CD4-positive, alpha-beta T cell (primary cell): Measurements from ENCODE around the gene TAPBP. TPM values are rescaled to one million over a fixed set of nuclear protein-coding genes. Genes with fewer than 3 reads are reported as not detected.

Source experiments
- ATAC-seq: fragments of 200-7000 bp; cut with Tn5 transposase; one replicate; pipeline ENCODE4 v1.10.0; 2022; ENCODE audit warnings: mild to moderate bottlenecking; ENCODE audit not compliant: poor library complexity
- CTCF ChIA-PET: fragments of 350-600 bp; sonication (Branson Sonifier 250); formaldehyde crosslinking; loops from one replicate; lab custom pipeline; 2021; ENCODE audit warnings: antibody characterized with exemption, inconsistent platforms; lab: Charles Lee
- POLR2A ChIA-PET: fragments of 350-600 bp; sonication (Branson Sonifier 250); formaldehyde crosslinking; loops from one replicate; lab custom pipeline; 2021; ENCODE audit warnings: antibody characterized with exemption, inconsistent platforms; lab: Charles Lee
- DNase-seq, 14 experiments: peaks; one replicate each; pipeline ENCODE4 v3.0.0-alpha.2; 2013 to 2020; ENCODE audit warnings: mixed read lengths in 2 of 14
- H3K27ac ChIP-seq, 2 donors: one replicate each; pipeline versions ENCODE4 v1.5.1 to v1.7.0; 2013; ENCODE audit warnings: low read length in 2 of 2, low read depth in 1 of 2, mild to moderate bottlenecking in 1 of 2
- H3K27me3 ChIP-seq, 2 experiments: 1 replicate in 1 of 2; 2 replicates in 1 of 2; pipeline versions ENCODE4 v1.6.1 to v1.7.0; 2013; ENCODE audit warnings: low read length in 2 of 2, control low read depth in 1 of 2, mild to moderate bottlenecking in 1 of 2, moderate library complexity in 1 of 2; ENCODE audit not compliant: insufficient read depth in 2 of 2, control insufficient read depth in 1 of 2
- H3K36me3 ChIP-seq: one replicate; pipeline ENCODE4 v1.6.1; 2013; ENCODE audit warnings: low read length, control low read depth; ENCODE audit not compliant: insufficient read depth
- H3K4me1 ChIP-seq: one replicate; pipeline ENCODE4 v1.6.1; 2013; ENCODE audit warnings: low read length, control low read depth; ENCODE audit not compliant: insufficient read depth
- H3K4me3 ChIP-seq: one replicate; pipeline ENCODE4 v1.5.1; 2013; ENCODE audit warnings: mild to moderate bottlenecking, low read length, moderate library complexity
- H3K9me3 ChIP-seq, 2 experiments: 1 replicate in 1 of 2; 2 replicates in 1 of 2; pipeline versions ENCODE4 v1.6.1 to v1.7.0; 2013; ENCODE audit warnings: low read length in 2 of 2, mild to moderate bottlenecking in 2 of 2, control low read depth in 1 of 2, moderate library complexity in 1 of 2; ENCODE audit not compliant: control insufficient read depth in 1 of 2, insufficient read depth in 1 of 2
- H3K27ac Mint-ChIP-seq: one replicate; pipeline ENCODE4 v1.8.0; 2020; ENCODE audit warnings: mixed read lengths
- H3K27me3 Mint-ChIP-seq: one replicate; pipeline ENCODE4 v1.8.0; 2021; ENCODE audit warnings: mixed read lengths
- H3K36me3 Mint-ChIP-seq: one replicate; pipeline ENCODE4 v1.8.0; 2021; ENCODE audit warnings: low read depth, mixed read lengths
- H3K4me1 Mint-ChIP-seq: one replicate; pipeline ENCODE4 v1.8.0; 2021; ENCODE audit warnings: low read depth, mixed read lengths
- H3K4me3 Mint-ChIP-seq: one replicate; pipeline ENCODE4 v1.8.0; 2020; ENCODE audit warnings: mild to moderate bottlenecking, mixed read lengths
- H3K9me3 Mint-ChIP-seq: one replicate; pipeline ENCODE4 v1.8.0; 2020; ENCODE audit warnings: mixed read lengths
- intact Hi-C, 2 experiments: fragments of 100-400 bp; cut with DNase I in 1 of 2; cut with micrococcal nuclease in 1 of 2; formaldehyde crosslinking; loops; one replicate each; pipeline versions ENCODE4 v1.15.1 to v1.9.0; 2023 to 2025; cut with DNase I, micrococcal nuclease
- total RNA-seq, 174 experiments: library from RNA in 2 of 174; stranded (reverse) in 2 of 174; gene quantifications; one replicate each; pipeline ENCODE4 v1.2.3 and lab custom pipeline; 2021 to 2026
- TF ChIP-seq, protein P1 (sequence below): fragments of 200-600 bp; IDR thresholded peaks from one replicate; pipeline ENCODE4 v1.8.0; 2022; ENCODE audit warnings: antibody characterized with exemption, mild to moderate bottlenecking

Gene TAPBP
- total RNA-seq, 2 experiments from 2014 or later: 203 to 206 TPM

DNA sequence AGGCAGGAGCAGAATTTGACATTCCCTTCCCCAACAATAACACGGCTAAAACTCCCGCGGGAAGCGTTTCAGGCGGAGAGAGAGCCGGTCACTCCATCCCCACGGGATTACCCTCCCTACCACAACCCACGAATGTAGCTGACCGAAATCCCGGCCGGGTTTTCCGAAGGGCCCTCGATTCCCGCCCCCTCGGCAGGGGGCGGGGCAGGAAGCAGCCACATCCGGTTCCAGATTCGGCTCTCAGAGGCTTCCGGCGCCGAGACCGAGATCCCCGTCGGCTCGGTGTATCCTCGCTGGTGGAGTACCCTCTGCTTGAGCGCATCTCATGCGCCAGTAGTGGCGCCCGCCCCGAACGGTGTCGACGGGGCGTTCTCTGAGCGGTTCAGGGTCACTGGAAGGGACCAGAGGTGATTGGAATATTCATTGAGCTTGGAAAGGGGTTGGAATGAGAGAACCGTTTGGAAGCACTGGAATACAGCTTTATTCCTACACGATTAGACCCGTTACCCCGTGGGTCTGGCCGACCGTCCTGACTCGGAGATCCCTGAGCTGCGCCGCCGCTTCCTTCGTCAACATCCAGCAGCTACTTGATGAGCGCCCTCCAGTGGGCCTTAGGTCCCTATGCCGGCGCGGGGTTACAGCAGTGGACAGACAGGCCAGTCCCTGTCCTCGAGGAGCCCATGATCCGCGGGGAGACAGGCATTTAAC, 14.5 kb downstream of the TAPBP start:
- no peaks in the 10 kb centered on the region for H3K27me3 ChIP-seq
- CTCF ChIA-PET: interaction anchor here (0.6 to 3.1 kb wide), 14 partner anchors 10 to 138 kb away, joined by 3 to 22 read pairs (median 4); partner anchors contain the start of genes B3GALT4, RPS18, TAPBP and VPS52
- no peaks in the 10 kb centered on the region for H3K9me3 ChIP-seq
- Mint-ChIP-seq H3K4me1 (peaks cover 32% of the 10 kb centered on the region), H3K27ac (peak overlapping the region; percentile 99), H3K4me3 (peak overlapping the region; percentile 98), H3K27me3 (no peaks in the 10 kb centered on the region), H3K36me3 (peaks cover 72% of the 10 kb centered on the region), H3K9me3 (no peaks in the 10 kb centered on the region)
- peaks cover 56% of the 10 kb centered on the region for H3K36me3 ChIP-seq
- H3K27ac ChIP-seq: peak overlapping the region; percentile 90 to 96
- TF ChIP-seq, protein P1, sequence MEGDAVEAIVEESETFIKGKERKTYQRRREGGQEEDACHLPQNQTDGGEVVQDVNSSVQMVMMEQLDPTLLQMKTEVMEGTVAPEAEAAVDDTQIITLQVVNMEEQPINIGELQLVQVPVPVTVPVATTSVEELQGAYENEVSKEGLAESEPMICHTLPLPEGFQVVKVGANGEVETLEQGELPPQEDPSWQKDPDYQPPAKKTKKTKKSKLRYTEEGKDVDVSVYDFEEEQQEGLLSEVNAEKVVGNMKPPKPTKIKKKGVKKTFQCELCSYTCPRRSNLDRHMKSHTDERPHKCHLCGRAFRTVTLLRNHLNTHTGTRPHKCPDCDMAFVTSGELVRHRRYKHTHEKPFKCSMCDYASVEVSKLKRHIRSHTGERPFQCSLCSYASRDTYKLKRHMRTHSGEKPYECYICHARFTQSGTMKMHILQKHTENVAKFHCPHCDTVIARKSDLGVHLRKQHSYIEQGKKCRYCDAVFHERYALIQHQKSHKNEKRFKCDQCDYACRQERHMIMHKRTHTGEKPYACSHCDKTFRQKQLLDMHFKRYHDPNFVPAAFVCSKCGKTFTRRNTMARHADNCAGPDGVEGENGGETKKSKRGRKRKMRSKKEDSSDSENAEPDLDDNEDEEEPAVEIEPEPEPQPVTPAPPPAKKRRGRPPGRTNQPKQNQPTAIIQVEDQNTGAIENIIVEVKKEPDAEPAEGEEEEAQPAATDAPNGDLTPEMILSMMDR: peak; percentile 74
- ATAC-seq: peak; percentile 84
- H3K4me1 ChIP-seq: peaks cover 34% of the 10 kb centered on the region
- POLR2A ChIA-PET: interaction anchor here (0.5 to 7.5 kb wide), 19 partner anchors 9 to 1104 kb away, joined by 3 to 88 read pairs (median 8); partner anchors contain the start of genes B3GALT4, CUTA, PFDN6 and PHF1
- peak overlapping the region; percentile 91 for H3K4me3 ChIP-seq
- DNase-seq: peak; percentile 89 to 97 (median 92)
- intact Hi-C loops: loop anchor here (1.0 to 10.0 kb wide), 8 partner anchors 10 to 1435 kb away; partner anchors contain the start of genes B3GALT4 (in 1 of the 2), NEU1 (in 1 of the 2), PFDN6 (in 1 of the 2) and RXRB (in 1 of the 2)

DNA sequence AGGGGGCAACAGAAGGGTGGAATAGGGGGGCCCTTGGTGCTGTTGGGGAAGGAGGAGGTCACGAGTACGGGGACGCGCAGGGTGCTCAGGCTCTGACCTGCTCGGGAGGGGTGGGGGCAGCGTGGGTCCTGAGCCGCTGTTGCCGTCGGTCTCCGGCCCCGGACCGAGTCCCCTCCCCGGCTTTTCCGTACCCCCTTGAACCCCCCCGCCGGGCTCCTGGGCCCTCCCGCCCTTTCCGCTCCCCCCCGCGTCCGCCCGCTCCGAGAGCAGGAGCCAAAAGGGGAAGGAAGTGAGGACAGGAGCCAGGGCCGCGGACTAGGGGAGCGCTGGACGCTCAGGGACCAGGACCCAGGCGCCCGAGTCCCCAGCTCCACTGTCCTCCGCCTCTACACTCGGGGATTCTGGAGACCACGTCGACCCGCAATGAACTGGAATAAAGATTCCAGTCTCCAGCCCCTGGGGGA, 15.1 kb downstream of the TAPBP start, which contains the start of gene RGL2:
Gene RGL2 (minus strand): TSS at position 170 of the 464 bp plus-strand sequence. CDS start 332 bp downstream, outside the sequence.
- Mint-ChIP-seq H3K27ac (peak within 1 kb of the TSS; percentile 99), H3K36me3 (peaks cover 73% of the 10 kb centered on the region), H3K27me3 (no peaks in the 10 kb centered on the region), H3K9me3 (no peaks in the 10 kb centered on the region), H3K4me3 (peak within 1 kb of the TSS; percentile 98), H3K4me1 (peaks cover 31% of the 10 kb centered on the region)
- TF ChIP-seq, protein P1: no peak
- H3K27ac ChIP-seq: peak within 1 kb of the TSS; percentile 90 to 96
- intact Hi-C loops: loop anchor here (1.0 to 10.0 kb wide), 8 partner anchors 10 to 1434 kb away; partner anchors contain the start of genes PFDN6 (in 2 of the 2), WDR46 (in 2 of the 2), B3GALT4 (in 1 of the 2) and NEU1 (in 1 of the 2)
- H3K27me3 ChIP-seq: no peaks in the 10 kb centered on the region
- H3K4me3 ChIP-seq: peak within 1 kb of the TSS; percentile 91
- H3K9me3 ChIP-seq: no peaks in the 10 kb centered on the region
- DNase-seq (peak in 13 of 14 experiments; percentile 44 to 86 (median 66)), ATAC-seq (peak; percentile 15)
- H3K36me3 ChIP-seq: peaks cover 55% of the 10 kb centered on the region
- ChIA-PET CTCF (interaction anchor here (0.8 to 3.1 kb wide), 10 partner anchors 11 to 137 kb away, joined by 3 to 22 read pairs (median 4); partner anchors contain the start of genes B3GALT4, TAPBP and ZBTB22), POLR2A (interaction anchor here (0.9 to 7.5 kb wide), 15 partner anchors 9 to 327 kb away, joined by 4 to 88 read pairs (median 11); partner anchors contain the start of genes B3GALT4, CUTA, PFDN6 and PHF1)
- peaks cover 32% of the 10 kb centered on the region for H3K4me1 ChIP-seq
